Mesenchymal stem cell (in vitro differentiated cells and primary cell): ENCODE results near the gene OTOP2. TPM values are rescaled to one million over a fixed set of nuclear protein-coding genes. Genes with fewer than 3 reads are reported as not detected.

ENCODE experiments used
- DNase-seq: peaks from one replicate; pipeline ENCODE4 v3.0.0-alpha.2; 2013
- H2AFZ ChIP-seq: one replicate; pipeline ENCODE4 v1.6.1; 2013; ENCODE audit warnings: low read depth, mild to moderate bottlenecking, control low read depth, inconsistent platforms, low read length, moderate library complexity
- H2AK5ac ChIP-seq: 2 replicates; pipeline ENCODE4 v1.6.1; 2013; ENCODE audit warnings: low read length, moderate library complexity, mild to moderate bottlenecking, inconsistent platforms; ENCODE audit not compliant: severe bottlenecking
- H2BK120ac ChIP-seq: one replicate; pipeline ENCODE4 v1.6.1; 2013; ENCODE audit warnings: low read depth, mild to moderate bottlenecking, inconsistent platforms, low read length, moderate library complexity
- H2BK12ac ChIP-seq, 2 experiments: one replicate each; pipeline ENCODE4 v1.6.1; 2013; ENCODE audit warnings: inconsistent platforms in 2 of 2, low read length in 2 of 2, mild to moderate bottlenecking in 2 of 2, moderate library complexity in 2 of 2, control low read depth in 1 of 2
- H2BK15ac ChIP-seq: one replicate; pipeline ENCODE4 v1.6.1; 2013; ENCODE audit warnings: mild to moderate bottlenecking, low read depth, inconsistent platforms; ENCODE audit not compliant: poor library complexity, severe bottlenecking
- H2BK5ac ChIP-seq: 2 replicates; pipeline ENCODE4 v1.6.1; 2013; ENCODE audit warnings: low read depth, mild to moderate bottlenecking, low read length, control low read depth, inconsistent platforms; ENCODE audit not compliant: poor library complexity, severe bottlenecking
- H3K14ac ChIP-seq, 2 experiments: one replicate each; pipeline ENCODE4 v1.6.1; 2013; ENCODE audit warnings: inconsistent platforms in 2 of 2, low read length in 2 of 2, control low read depth in 1 of 2, mild to moderate bottlenecking in 1 of 2, moderate library complexity in 1 of 2
- H3K18ac ChIP-seq, 2 experiments: one replicate each; pipeline ENCODE4 v1.6.1; 2013; ENCODE audit warnings: inconsistent platforms in 2 of 2, low read length in 2 of 2, control low read depth in 1 of 2, low read depth in 1 of 2, mild to moderate bottlenecking in 1 of 2
- H3K23ac ChIP-seq, 2 experiments: one replicate each; pipeline ENCODE4 v1.6.1; 2013; ENCODE audit warnings: inconsistent platforms in 2 of 2, low read length in 2 of 2, mild to moderate bottlenecking in 2 of 2, moderate library complexity in 2 of 2, control low read depth in 1 of 2
- H3K27ac ChIP-seq: 2 replicates; pipeline ENCODE4 v1.5.1; 2013; ENCODE audit warnings: mild to moderate bottlenecking, moderate library complexity, low read length, control low read depth, inconsistent platforms; ENCODE audit not compliant: poor library complexity, severe bottlenecking
- H3K27me3 ChIP-seq, 2 experiments: 2 replicates each; pipeline versions ENCODE4 v1.6.1 to v1.7.0; 2013; ENCODE audit warnings: low read length in 2 of 2, mild to moderate bottlenecking in 2 of 2, moderate library complexity in 2 of 2, control low read depth in 1 of 2, inconsistent platforms in 1 of 2; ENCODE audit not compliant: control insufficient read depth in 1 of 2, insufficient read depth in 1 of 2
- H3K36me3 ChIP-seq, 2 experiments: 2 replicates each; pipeline versions ENCODE4 v1.6.1 to v1.7.0; 2013; ENCODE audit warnings: low read length in 2 of 2, control low read depth in 1 of 2, inconsistent platforms in 1 of 2, low read depth in 1 of 2, mild to moderate bottlenecking in 1 of 2; ENCODE audit not compliant: insufficient read depth in 2 of 2, control insufficient read depth in 1 of 2
- H3K4ac ChIP-seq, 2 experiments: one replicate each; pipeline ENCODE4 v1.6.1; 2013; ENCODE audit warnings: inconsistent platforms in 2 of 2, low read length in 2 of 2, mild to moderate bottlenecking in 2 of 2, moderate library complexity in 2 of 2, control low read depth in 1 of 2, low read depth in 1 of 2
- H3K4me1 ChIP-seq: 2 replicates; pipeline ENCODE4 v1.6.1; 2013; ENCODE audit warnings: low read depth, low read length, control low read depth; ENCODE audit not compliant: control insufficient read depth, insufficient read depth
- H3K4me2 ChIP-seq: 2 replicates; pipeline ENCODE4 v1.6.1; 2013; ENCODE audit warnings: low read length, mild to moderate bottlenecking, inconsistent platforms; ENCODE audit not compliant: poor library complexity, severe bottlenecking
- H3K4me3 ChIP-seq, 2 experiments: 2 replicates each; pipeline versions ENCODE4 v1.5.1 to v1.7.0; 2013; ENCODE audit warnings: low read length in 2 of 2, mild to moderate bottlenecking in 2 of 2, control low read depth in 1 of 2, low read depth in 1 of 2; ENCODE audit not compliant: insufficient read depth in 1 of 2
- H3K79me1 ChIP-seq: replicated peaks from 2 replicates; pipeline ENCODE4 v1.6.1; 2013; ENCODE audit warnings: mild to moderate bottlenecking, control low read depth, low read length, inconsistent platforms; ENCODE audit not compliant: poor library complexity, severe bottlenecking
- H3K9ac ChIP-seq: 2 replicates; pipeline ENCODE4 v1.7.0; 2013; ENCODE audit warnings: mild to moderate bottlenecking, low read length, moderate library complexity
- H3K9me3 ChIP-seq: 2 replicates; pipeline ENCODE4 v1.7.0; 2013; ENCODE audit warnings: mild to moderate bottlenecking, low read length; ENCODE audit not compliant: control insufficient read depth
- H4K8ac ChIP-seq: one replicate; pipeline ENCODE4 v1.6.1; 2013; ENCODE audit warnings: inconsistent platforms, mild to moderate bottlenecking, low read length, moderate library complexity
- H4K91ac ChIP-seq: one replicate; pipeline ENCODE4 v1.6.1; 2013; ENCODE audit warnings: mild to moderate bottlenecking, low read length, inconsistent platforms
- WGBS: methylation state at CpG from one replicate; pipeline ENCODE4 v1.1.7; 2013; ENCODE audit warnings: mixed read lengths; 5-methylcytosine and 5-hydroxymethylcytosine counted together
- polyA plus RNA-seq, 2 experiments: library from polyadenylated mRNA; stranded (reverse); fragments of 200-250 nt; gene quantifications; one replicate each; pipeline ENCODE4 v1.2.3, GENCODE V29; 2013

Gene OTOP2, protein sequence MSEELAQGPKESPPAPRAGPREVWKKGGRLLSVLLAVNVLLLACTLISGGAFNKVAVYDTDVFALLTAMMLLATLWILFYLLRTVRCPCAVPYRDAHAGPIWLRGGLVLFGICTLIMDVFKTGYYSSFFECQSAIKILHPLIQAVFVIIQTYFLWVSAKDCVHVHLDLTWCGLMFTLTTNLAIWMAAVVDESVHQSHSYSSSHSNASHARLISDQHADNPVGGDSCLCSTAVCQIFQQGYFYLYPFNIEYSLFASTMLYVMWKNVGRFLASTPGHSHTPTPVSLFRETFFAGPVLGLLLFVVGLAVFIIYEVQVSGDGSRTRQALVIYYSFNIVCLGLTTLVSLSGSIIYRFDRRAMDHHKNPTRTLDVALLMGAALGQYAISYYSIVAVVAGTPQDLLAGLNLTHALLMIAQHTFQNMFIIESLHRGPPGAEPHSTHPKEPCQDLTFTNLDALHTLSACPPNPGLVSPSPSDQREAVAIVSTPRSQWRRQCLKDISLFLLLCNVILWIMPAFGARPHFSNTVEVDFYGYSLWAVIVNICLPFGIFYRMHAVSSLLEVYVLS
- not detected for polyA plus RNA-seq (2013, experiment 1 of 2)
- polyA plus RNA-seq (2013, experiment 2 of 2), result not detected

DNA sequence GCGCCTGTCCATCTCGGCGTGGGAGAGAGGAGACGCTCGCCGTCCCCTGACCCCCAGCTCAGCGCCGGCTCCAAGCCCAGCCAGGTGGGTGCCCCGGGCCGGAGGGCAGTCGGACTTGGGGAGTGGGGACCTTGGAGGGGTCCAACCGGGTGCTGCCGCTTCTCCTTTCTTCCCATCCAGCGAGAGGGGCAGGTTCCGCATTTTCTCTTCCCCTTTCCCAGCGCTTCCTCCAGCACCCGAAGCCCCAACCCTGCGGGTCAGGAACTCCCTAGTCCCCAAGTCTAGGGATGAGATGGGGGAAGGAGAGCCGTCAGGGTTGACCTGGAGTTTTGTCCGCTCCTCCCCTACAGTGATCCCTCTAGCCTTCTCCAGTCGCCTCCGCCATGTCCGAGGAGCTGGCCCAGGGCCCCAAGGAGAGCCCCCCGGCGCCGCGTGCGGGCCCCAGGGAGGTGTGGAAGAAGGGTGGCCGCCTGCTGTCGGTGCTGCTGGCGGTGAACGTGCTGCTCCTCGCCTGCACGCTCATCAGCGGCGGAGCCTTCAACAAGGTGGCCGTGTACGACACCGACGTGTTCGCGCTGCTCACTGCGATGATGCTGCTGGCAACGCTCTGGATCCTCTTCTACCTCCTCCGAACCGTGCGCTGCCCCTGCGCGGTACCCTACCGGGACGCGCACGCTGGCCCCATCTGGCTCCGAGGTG lies at the start of gene OTOP2:
Gene OTOP2 (plus strand): TSS at position 24 of the 699 bp plus-strand sequence. CDS start 360 bp downstream, at position 384.
- 12% methylated on average over 40 of the region's 54 CpGs for WGBS

DNA sequence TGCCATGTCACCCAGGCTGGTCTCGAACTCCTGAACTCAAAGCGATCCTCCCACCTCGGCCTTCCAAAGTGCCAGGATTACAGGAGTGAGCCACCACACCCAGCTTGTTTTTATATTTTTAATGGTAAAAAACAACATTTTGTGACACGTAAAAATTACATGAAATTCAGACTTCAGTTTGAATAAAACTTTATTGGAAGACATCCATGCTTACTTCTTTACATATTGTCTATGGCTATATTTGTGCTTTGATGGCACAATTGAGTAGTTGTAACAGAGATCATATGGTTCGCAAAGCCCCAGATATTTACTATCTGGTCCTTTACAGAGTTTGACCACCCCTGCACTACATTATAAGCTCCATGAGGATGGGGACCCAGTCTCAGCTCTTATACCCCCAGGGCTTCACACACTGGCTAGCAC lies 49.4 kb upstream of the OTOP2 start:
- Histone ChIP-seq H2AK5ac (no peak overlapping the region), H4K8ac (no peak overlapping the region), H3K9me3 (no peaks in the 10 kb centered on the region), H3K27ac (no peak overlapping the region), H2BK12ac (no peak overlapping the region), H2AFZ (no peak overlapping the region), H3K79me1 (peaks cover 17% of the 10 kb centered on the region), H3K36me3 (peaks cover 3 to 4% of the 10 kb centered on the region in 2 experiments), H4K91ac (no peak overlapping the region), H3K27me3 (peaks cover 10 to 21% of the 10 kb centered on the region in 2 experiments), H3K4me2 (no peak overlapping the region), H3K4me1 (peaks cover 23% of the 10 kb centered on the region), H3K18ac (no peak overlapping the region), H3K4ac (no peak overlapping the region), H2BK5ac (no peak overlapping the region), H3K14ac (no peak overlapping the region), H3K9ac (no peak overlapping the region), H3K4me3 (no peak overlapping the region), H3K23ac (no peak overlapping the region), H2BK15ac (no peak overlapping the region), H2BK120ac (no peak overlapping the region)
- WGBS, result 100% methylated on average over 2 of the region's 5 CpGs
- DNase-seq, result no peak

More for the DNA sequence above, at the start of gene OTOP2:
- H3K4me3 ChIP-seq, result no peak within 1 kb of the TSS
- no peak within 1 kb of the TSS for H2BK120ac ChIP-seq
- H3K9me3 ChIP-seq, result no peaks in the 10 kb centered on the region
- no peak within 1 kb of the TSS for H2BK5ac ChIP-seq
- H3K9ac ChIP-seq, result no peak within 1 kb of the TSS
- no peak within 1 kb of the TSS for H4K8ac ChIP-seq
- H2AFZ ChIP-seq, result no peak within 1 kb of the TSS
- H3K27ac ChIP-seq, result no peak within 1 kb of the TSS
- no peak for DNase-seq
- H3K4ac ChIP-seq, result no peak within 1 kb of the TSS
- no peak within 1 kb of the TSS for H3K18ac ChIP-seq
- no peak within 1 kb of the TSS for H2BK12ac ChIP-seq
- H3K14ac ChIP-seq, result no peak within 1 kb of the TSS
- peak within 1 kb of the TSS; percentile 14 for H3K4me2 ChIP-seq
- H3K27me3 ChIP-seq, result peaks cover 82 to 87% of the 10 kb centered on the region in 2 experiments
- no peak within 1 kb of the TSS for H3K23ac ChIP-seq
- peaks cover 19% of the 10 kb centered on the region for H3K4me1 ChIP-seq
- H3K79me1 ChIP-seq, result no peaks in the 10 kb centered on the region
- no peak within 1 kb of the TSS for H4K91ac ChIP-seq
- H2AK5ac ChIP-seq, result no peak within 1 kb of the TSS
- no peak within 1 kb of the TSS for H2BK15ac ChIP-seq
- no peaks in the 10 kb centered on the region for H3K36me3 ChIP-seq

DNA sequence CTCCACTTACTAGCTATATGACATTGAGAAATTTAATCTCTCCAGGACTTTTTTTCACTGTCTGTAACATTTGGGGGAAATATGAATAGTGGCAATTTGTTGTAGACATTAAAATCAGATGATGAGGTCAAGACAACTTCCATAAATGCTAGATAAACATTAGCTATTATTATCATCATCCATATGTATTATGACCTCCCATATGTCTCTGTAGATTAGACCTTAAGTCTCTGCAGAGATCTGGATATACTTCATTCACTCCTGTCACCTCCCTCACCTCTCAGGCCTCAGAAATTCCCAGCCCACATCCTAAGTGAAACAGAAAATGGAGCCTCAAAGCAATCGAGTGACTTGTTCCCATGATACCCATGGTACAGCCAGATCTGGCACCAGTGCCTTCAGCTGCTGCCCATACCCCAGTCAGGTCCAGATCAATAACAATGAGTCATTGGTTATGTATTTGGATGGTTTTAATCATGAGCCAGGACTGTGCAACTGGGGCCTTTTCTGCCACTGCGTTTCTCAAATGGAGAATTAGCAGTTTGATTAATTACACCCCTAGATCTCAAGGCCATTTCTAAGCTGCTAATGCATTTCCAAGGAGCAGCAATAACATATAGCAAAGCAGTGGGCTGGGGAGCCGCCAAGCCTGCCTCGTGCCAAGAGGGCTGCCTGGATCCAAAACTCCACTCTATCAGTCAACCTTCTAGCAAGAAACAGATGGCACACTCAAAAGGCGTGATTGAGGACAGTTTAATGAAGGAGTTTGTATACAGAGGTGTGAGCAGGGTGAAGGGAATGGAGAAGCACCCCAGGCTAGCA lies 48.7 kb upstream of the OTOP2 start:
- Histone ChIP-seq H3K79me1 (peaks cover 17% of the 10 kb centered on the region), H3K36me3 (no peaks in the 10 kb centered on the region), H3K4me1 (peaks cover 20% of the 10 kb centered on the region), H2AK5ac (no peak overlapping the region), H3K27me3 (peaks cover 15 to 21% of the 10 kb centered on the region in 2 experiments), H3K27ac (no peak overlapping the region), H2BK120ac (no peak overlapping the region), H3K23ac (no peak overlapping the region), H4K91ac (no peak overlapping the region), H3K9me3 (no peaks in the 10 kb centered on the region), H4K8ac (no peak overlapping the region), H2BK5ac (no peak overlapping the region), H2BK15ac (no peak overlapping the region), H3K4ac (no peak overlapping the region), H3K9ac (no peak overlapping the region), H3K18ac (no peak overlapping the region), H3K14ac (no peak overlapping the region), H3K4me3 (no peak overlapping the region), H2BK12ac (no peak overlapping the region), H3K4me2 (no peak overlapping the region), H2AFZ (no peak overlapping the region)
- WGBS, result 82% methylated on average over 5 of the region's 5 CpGs
- DNase-seq, result no peak
